Neural crest cell (in vitro differentiated cells): ENCODE data around the gene NDP. TPM values are rescaled to one million over a fixed set of nuclear protein-coding genes. Genes with fewer than 3 reads are reported as not detected.

Experiments used
- DNase-seq: peaks from one replicate; pipeline ENCODE4 v3.0.0; 2021; ENCODE audit warnings: low read depth, mixed read lengths, low spot score
- H3K27ac Mint-ChIP-seq: one replicate; pipeline ENCODE4 v1.8.0; 2021; ENCODE audit warnings: mild to moderate bottlenecking, mixed read lengths; ENCODE audit not compliant: unreplicated experiment
- H3K27me3 Mint-ChIP-seq: 2 replicates; pipeline ENCODE4 v1.8.0; 2021; ENCODE audit warnings: low read depth, mild to moderate bottlenecking, mixed read lengths
- H3K36me3 Mint-ChIP-seq: 2 replicates; pipeline ENCODE4 v1.8.0; 2021; ENCODE audit warnings: low read depth, mild to moderate bottlenecking, mixed read lengths
- H3K4me1 Mint-ChIP-seq: 2 replicates; pipeline ENCODE4 v1.8.0; 2021; ENCODE audit warnings: mixed read lengths
- H3K4me3 Mint-ChIP-seq: one replicate; pipeline ENCODE4 v1.8.0; 2021; ENCODE audit warnings: mild to moderate bottlenecking, mixed read lengths
- H3K9me3 Mint-ChIP-seq: 2 replicates; pipeline ENCODE4 v1.8.0; 2021; ENCODE audit warnings: mixed read lengths
- CTCF ChIP-seq: fragments of 200-600 bp; sonication (generic); conservative IDR thresholded peaks from 2 replicates; pipeline ENCODE4 v1.5.0; 2021; ENCODE audit warnings: antibody characterized with exemption, mild to moderate bottlenecking
- total RNA-seq: library from RNA; stranded (reverse); gene quantifications from 2 replicates; pipeline ENCODE4 v1.2.1, GENCODE V29; 2021

Gene NDP
- total RNA-seq, 1 donor from 2014 or later = 4.3 TPM

- DNase-seq = no peak
- Mint-ChIP-seq H3K4me1 (peaks cover 13% of the 10 kb centered on the region), H3K27me3 (no peaks in the 10 kb centered on the region), H3K4me3 (no peak overlapping the region), H3K27ac (no peak overlapping the region), H3K9me3 (peaks cover 7% of the 10 kb centered on the region), H3K36me3 (peaks cover 2% of the 10 kb centered on the region)
- no peak for TF ChIP-seq CTCF
Observed at GRCh38 chrX:43910012-43910411, 63.2 kb downstream of the NDP start.

- Mint-ChIP-seq H3K27ac (no peak overlapping the region), H3K27me3 (no peaks in the 10 kb centered on the region), H3K4me3 (no peak overlapping the region), H3K4me1 (peaks cover 10% of the 10 kb centered on the region), H3K36me3 (peaks cover 2% of the 10 kb centered on the region), H3K9me3 (peaks cover 10% of the 10 kb centered on the region)
- no peak for TF ChIP-seq CTCF
- no peak for DNase-seq
Observed at GRCh38 chrX:43909141-43909540, 64.0 kb downstream of the NDP start.

- Mint-ChIP-seq H3K4me1 (no peaks in the 10 kb centered on the region), H3K4me3 (no peak overlapping the region), H3K9me3 (peaks cover 6% of the 10 kb centered on the region), H3K27ac (no peak overlapping the region), H3K36me3 (no peaks in the 10 kb centered on the region), H3K27me3 (no peaks in the 10 kb centered on the region)
- TF ChIP-seq CTCF = no peak
- DNase-seq = no peak
Observed at GRCh38 chrX:43899878-43900815, 73.0 kb downstream of the NDP start.

Other genes starting within 250 kb of the NDP start
- gene MAOB, start 90.9 kb downstream of the NDP start, total RNA-seq = 0.93 and 0.98 TPM in 2 replicates